ENCODE measurements around the gene TBX4.
"Not testable (repeated sequence)": the region's sequence is repeated elsewhere in the genome, so short reads cannot be mapped to it uniquely, and the experiment has no call there.

Gene TBX4

GRCh38 chr17:61486135-61487120 is 34.2 kb downstream of the TBX4 start:
- no peak for DNase-seq

GRCh38 chr17:61487161-61487988 is 35.2 kb downstream of the TBX4 start:
- DNase-seq: no peak

GRCh38 chr17:61487989-61488595 is 35.9 kb downstream of the TBX4 start:
- DNase-seq: no peak

GRCh38 chr17:61488878-61489718 is 36.9 kb downstream of the TBX4 start:
- DNase-seq: no peak

- DNase-seq: no peak
These were observed 37.7 kb downstream of the TBX4 start for GRCh38 chr17:61489719-61490490.

GRCh38 chr17:61490540-61490975 is 38.3 kb downstream of the TBX4 start:
- no peak for DNase-seq

- no peak for DNase-seq
These were observed 39.8 kb downstream of the TBX4 start for GRCh38 chr17:61491981-61492380.

- DNase-seq: no peak
These were observed 40.7 kb downstream of the TBX4 start for GRCh38 chr17:61492759-61493526.

GRCh38 chr17:61493830-61494324 is 41.7 kb downstream of the TBX4 start:
- DNase-seq: not testable (repeated sequence)

GRCh38 chr17:61494325-61495160 is 42.3 kb downstream of the TBX4 start:
- no peak for DNase-seq

- DNase-seq: no peak
These were observed 43.1 kb downstream of the TBX4 start for GRCh38 chr17:61495161-61495857.

GRCh38 chr17:61496174-61496956 is 44.1 kb downstream of the TBX4 start:
- no peak for DNase-seq

GRCh38 chr17:61496957-61497653 is 44.9 kb downstream of the TBX4 start:
- DNase-seq: no peak

GRCh38 chr17:61498042-61498994 is 46.1 kb downstream of the TBX4 start:
- no peak for DNase-seq

- DNase-seq: no peak
These were observed 47.4 kb downstream of the TBX4 start for GRCh38 chr17:61499632-61500031.

GRCh38 chr17:61500287-61500686 is 48.1 kb downstream of the TBX4 start:
- DNase-seq: no peak
